Inferior parietal cortex (tissue), 1 donor: Measurements from ENCODE around the gene XPNPEP1.

Source experiments
- DNase-seq: peaks from one replicate; pipeline ENCODE4 v3.0.0-alpha.2; 2016; ENCODE audit errors: extremely low spot score

Gene XPNPEP1

DNA sequence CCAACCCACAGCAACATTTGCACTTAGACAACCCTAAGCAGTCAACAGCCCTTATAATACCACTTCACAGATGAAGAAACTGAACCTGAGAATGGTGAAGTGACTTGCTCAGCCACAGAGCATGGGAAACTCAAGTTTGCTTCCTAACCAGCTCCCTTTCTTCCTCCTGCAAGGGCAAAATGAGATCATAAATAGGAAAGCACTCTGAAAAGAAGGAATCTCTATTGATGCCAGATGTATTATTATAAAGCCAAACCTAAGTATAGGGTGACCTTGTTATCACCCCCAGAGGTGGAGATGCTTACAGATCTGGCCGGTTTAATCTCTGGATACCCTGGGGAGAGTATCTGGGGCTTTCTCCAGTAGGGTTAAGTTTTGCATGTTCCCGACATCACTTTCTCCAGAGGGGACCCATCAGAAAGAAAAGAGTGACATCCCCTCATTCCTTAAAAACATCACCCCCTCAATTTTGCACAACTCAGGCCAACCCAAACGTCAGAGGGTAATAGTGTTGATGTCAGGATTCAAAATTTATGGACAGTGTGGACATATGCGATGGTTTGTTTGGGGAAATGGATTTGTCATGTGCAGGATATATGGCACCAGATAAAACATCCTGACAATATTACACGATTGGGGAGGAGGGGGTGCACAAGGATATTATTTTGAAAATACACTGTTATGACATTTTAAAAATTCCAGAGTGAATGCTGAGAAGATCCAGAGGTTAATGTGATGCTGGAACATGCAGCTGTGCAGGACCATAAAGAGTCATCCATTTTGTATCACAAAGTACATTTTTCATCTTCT lies 24.0 kb upstream of the XPNPEP1 start:
- no peak for DNase-seq

- no peak for DNase-seq
Observed at GRCh38 chr10:109946680-109947079, 23.4 kb upstream of the XPNPEP1 start.

GRCh38 chr10:109945473-109946177 lies 22.3 kb upstream of the XPNPEP1 start:
- DNase-seq = no peak

GRCh38 chr10:109944613-109945012 lies 21.3 kb upstream of the XPNPEP1 start:
- no peak for DNase-seq

DNA sequence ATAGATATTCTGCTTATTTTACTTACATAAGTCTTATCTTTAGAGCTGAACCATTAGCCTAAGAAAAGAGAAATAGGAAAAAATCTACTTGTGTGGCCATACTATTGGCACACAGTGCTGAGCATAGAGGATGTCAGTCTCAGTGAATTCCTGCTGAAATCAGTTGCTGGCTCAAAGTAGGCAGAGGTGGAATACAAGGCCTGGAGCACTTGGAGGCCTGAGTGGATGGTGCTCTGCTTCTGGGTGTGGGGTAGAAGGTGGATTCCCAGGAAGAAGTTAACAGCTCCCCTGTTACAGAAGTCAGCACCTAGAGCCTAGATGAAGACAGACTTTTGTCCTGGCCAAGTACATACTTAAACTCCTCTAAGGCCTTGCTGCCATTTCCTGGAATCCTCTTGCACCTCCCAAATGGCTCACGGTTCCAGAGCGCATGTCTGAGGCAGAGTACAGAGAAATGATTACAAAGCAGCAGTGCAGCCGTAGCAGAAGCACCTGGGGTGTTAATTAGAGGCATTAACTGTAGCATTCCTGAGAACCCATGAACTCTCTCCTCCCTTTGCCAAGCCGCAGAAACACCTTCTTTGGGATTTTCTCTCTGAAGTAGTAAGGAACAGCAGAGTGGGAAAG lies 18.0 kb upstream of the XPNPEP1 start:
- DNase-seq = no peak

- no peak for DNase-seq
Observed at GRCh38 chr10:109940553-109940952, 17.2 kb upstream of the XPNPEP1 start.

DNA sequence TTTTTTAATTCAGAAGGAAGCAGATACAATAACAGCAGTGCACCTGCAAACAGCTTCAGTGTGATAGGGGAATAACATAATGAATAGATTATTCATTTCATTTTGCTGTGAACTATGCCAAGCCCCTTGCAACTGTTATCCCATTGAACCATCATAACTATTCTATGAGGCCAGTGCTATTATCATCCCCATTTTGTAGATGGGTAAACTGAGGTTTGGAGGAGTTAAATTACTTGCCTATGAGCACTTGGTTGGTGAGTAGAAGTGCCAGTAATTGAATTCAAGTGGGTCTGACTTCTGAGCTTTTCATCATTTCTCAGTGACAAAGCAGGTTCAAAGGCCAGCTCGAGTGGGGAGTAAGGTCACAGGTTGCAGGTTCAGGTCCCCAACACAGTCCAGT lies 16.8 kb upstream of the XPNPEP1 start:
- no peak for DNase-seq

GRCh38 chr10:109939315-109939961 lies 16.1 kb upstream of the XPNPEP1 start:
- no peak for DNase-seq

- DNase-seq = no peak
Observed at GRCh38 chr10:109937460-109938065, 14.3 kb upstream of the XPNPEP1 start.

DNA sequence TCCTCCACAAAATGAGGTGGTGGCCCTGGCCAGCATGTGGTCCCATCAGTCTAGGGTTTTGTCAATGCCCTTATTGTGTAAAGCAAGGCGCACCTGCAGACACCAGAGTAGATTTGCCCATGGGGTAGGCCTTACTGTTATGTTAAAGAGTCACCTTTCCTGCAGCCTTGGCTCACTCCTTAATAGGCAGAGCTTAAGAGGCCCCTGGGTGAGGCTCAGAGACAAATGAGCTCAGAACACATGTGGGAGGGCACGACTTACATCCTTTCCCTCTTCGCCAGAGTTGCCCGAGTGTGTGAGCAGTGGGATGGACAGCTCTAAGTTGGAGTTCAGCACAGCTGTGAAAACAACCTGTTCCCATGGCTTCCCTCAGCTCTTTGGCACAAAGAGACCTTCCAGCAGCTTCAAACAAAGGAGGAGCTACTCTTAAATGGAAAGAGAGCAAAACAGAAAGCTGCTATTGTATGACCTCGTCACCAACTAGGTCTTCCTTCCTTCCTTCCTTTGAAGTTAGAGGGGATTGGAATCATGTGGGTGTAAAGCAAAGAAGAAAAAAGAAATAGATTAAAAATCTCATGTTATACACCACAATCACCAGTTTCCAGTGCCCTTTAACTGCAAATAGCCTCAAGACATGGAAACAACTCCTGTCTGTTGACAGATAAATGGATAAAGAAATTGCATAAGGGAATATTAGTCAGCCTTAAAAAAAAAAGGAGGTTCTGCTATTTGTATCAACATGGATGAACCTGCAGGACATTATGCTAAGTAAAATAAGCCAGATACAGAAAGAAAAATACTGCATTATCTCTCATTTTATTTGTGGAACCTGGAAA lies 11.9 kb upstream of the XPNPEP1 start:
- no peak for DNase-seq

GRCh38 chr10:109933984-109934565 lies 10.8 kb upstream of the XPNPEP1 start:
- no peak for DNase-seq

GRCh38 chr10:109932968-109933367 lies 9.7 kb upstream of the XPNPEP1 start:
- no peak for DNase-seq

DNA sequence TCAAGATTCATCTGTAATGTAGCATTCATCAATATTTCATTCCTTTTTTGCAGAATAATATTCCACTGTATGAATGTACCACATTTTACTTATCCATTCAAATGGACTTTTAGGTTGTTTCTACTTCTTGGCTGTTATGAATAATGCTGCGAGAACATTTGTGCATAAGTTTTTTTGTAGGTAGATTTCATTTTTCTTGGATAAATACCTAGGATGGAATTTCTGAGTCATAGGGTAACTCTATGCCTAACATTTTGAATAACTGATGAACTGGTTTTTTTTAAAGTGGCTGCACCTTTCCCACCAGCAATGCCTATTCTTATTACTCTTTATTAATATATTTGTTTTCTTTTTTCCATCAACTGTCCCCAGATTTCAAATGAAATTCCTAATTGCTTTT lies 9.1 kb upstream of the XPNPEP1 start:
- DNase-seq = no peak

DNA sequence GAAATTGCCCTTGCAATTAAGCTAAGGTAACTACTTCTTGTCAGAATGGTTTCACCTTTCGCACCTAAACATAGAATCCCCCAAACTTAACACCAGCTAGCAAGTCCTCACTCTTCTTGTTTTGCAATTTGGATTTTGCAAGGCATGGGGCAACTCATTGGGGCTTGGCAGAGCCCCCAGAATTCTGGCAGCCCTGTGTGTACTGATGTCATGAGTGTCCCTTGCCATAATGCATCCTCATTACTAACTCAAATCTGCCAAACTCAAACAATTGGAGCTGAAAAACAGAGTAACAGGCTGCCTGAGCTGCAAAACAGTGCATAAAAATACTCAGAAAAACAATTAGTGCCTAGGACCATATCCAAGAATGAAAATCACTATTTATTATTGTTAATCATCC lies 7.9 kb upstream of the XPNPEP1 start:
- no peak for DNase-seq

DNA sequence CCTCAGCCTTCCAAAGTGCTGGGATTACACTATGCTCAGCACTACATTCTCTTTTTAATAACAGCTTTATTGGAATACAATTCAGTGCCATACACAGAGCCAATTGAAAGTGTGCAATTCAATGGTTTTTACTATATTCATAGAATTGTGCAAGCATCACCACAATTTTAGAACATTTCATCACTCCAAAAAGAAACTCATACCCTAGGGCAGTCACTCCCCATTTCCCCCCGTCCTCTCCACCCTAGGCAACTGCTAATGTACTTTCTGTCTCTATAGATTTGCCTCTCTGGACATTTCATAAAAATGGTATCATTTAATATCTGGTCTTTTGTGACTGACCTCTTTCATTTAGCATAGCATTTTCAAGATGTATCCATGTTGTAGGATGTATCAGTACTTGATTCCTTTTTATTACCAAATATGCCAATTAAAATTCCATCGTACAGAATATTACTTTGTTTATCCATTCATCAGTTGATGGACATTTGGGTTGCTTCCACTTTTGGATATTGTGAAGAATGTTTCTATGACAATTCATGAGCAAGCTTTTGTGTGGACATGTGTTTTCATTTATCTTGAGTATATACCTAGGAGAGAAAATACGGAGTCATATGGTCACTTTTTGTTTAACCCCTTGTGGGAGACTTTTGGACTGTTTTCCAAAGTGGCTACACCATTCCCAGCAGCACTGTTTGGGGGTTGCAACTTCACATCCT lies 6.3 kb upstream of the XPNPEP1 start:
- DNase-seq = no peak

DNA sequence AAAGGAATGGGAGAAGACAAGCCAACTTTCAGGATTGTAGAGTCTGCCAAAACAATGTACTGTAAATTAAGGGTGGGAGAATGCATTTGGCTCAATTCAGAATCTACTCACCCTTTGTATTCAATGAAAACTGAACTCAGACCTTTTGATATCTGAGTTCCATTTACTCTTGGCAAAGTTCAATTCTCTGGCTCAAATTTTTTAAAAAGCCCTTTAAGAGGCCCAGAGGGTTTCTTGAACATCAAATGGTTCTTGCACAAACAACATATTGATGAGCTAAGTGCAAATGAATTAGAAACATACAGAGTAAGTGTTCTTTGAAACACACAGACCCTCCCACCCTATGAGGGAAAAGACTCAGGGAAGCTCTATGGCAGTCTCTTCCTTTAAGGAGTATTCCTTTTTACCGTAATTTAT lies 5.2 kb upstream of the XPNPEP1 start:
- DNase-seq = no peak

GRCh38 chr10:109926825-109927224 lies 3.5 kb upstream of the XPNPEP1 start:
- no peak for DNase-seq

GRCh38 chr10:109926061-109926745 lies 2.9 kb upstream of the XPNPEP1 start:
- DNase-seq = no peak

- DNase-seq = no peak
Observed at GRCh38 chr10:109924967-109925620, 1.8 kb upstream of the XPNPEP1 start.
